ENCODE data around the gene CDK6.

DNA sequence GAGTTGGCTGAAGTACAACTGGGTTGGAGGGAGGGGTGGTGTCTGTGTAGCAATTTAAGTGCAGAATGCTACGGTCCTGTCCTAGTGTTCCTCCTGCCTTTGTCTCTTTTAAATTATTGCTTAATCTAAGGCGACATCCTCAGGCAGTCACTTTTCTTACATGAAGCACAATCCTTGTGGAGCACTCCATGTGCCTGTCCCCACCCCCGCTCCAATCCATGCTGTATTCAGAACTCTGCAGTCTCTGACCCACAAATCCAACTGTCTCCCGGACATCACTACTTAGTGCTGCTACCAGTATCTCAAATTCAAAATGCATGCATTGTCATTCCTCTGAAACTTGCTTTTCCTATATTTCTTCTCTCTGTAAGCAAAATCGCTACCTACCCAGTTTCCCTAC lies 154.7 kb downstream of the CDK6 start:
- TF ChIP-seq, protein P1, sequence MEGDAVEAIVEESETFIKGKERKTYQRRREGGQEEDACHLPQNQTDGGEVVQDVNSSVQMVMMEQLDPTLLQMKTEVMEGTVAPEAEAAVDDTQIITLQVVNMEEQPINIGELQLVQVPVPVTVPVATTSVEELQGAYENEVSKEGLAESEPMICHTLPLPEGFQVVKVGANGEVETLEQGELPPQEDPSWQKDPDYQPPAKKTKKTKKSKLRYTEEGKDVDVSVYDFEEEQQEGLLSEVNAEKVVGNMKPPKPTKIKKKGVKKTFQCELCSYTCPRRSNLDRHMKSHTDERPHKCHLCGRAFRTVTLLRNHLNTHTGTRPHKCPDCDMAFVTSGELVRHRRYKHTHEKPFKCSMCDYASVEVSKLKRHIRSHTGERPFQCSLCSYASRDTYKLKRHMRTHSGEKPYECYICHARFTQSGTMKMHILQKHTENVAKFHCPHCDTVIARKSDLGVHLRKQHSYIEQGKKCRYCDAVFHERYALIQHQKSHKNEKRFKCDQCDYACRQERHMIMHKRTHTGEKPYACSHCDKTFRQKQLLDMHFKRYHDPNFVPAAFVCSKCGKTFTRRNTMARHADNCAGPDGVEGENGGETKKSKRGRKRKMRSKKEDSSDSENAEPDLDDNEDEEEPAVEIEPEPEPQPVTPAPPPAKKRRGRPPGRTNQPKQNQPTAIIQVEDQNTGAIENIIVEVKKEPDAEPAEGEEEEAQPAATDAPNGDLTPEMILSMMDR (IDR thresholded peaks at IDR 0.05) = no peak
- TF ChIP-seq POLR2A (IDR thresholded peaks at IDR 0.05) = no peak
